NCI-H2081 treated with DMSO at 0.1 percent for 48 hours (cell line): ENCODE data around the gene IFNL1.
"Not testable (repeated sequence)": the region's sequence is repeated elsewhere in the genome, so short reads cannot be mapped to it uniquely, and the experiment has no call there.

ENCODE experiments used
- DNase-seq: peaks from one replicate; lab custom pipeline; 2025; lab: John Stamatoyannopoulos, UW

The IFNL1 gene

GRCh38 chr19:39332738-39333137, 36.5 kb downstream of the IFNL1 start:
- not testable (repeated sequence) for DNase-seq

GRCh38 chr19:39333507-39333906, 37.3 kb downstream of the IFNL1 start:
- no peak for DNase-seq

- no peak for DNase-seq
These were observed 38.3 kb downstream of the IFNL1 start for GRCh38 chr19:39334444-39334976.

GRCh38 chr19:39335168-39335548, 39.0 kb downstream of the IFNL1 start:
- DNase-seq, result no peak

DNA sequence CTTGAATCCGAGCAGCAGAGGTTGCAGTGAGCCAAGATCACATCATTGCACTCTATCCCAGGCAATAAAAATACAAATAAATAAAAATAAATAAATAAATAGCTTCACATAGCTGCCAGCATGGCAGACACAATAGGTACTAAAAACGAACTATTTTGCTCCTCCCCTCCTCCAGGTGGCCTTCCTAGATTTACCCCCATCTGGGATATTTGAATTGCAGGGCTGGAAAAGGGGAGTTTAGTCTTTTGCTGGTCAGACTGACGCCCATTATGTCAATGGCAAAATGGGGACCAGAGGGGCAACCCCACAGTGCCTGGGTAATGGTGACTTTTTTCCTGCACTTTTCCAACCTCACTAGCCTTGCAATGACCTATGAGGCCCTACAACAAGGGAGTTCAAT, 40.3 kb downstream of the IFNL1 start:
- no peak for DNase-seq

- no peak for DNase-seq
These were observed 43.5 kb downstream of the IFNL1 start for GRCh38 chr19:39339674-39340073.

GRCh38 chr19:39340156-39340555, 43.9 kb downstream of the IFNL1 start:
- DNase-seq, result not testable (repeated sequence)

DNA sequence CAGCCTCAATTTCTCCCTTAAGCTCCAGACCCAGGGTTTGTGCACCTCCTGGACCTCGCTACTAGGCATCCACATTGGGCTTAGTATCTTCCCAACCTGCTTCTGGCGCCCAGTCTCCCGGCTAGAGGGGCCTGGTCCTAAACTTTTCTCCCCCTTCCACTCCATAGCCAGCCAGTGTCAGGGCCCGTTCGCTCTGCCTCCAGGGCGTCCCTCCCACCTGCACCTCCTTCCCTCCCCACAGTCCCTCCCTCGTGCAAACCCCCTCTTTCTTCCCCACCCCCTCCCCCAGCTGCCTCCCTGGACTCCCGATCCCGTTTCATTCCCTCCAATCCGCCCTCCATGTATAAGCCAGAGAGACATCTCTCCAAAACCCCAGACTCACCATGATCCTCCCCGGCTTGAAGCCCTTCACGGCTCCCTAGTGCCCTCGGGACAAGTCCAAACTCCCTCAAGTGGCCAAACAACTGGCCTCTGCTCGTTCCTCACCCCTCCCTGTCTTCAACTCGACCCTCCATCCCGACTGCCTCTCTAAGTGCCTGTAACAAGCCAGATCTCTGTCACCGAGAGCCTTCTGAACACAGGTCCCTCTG, 45.0 kb downstream of the IFNL1 start:
- DNase-seq, result no peak

- peak; percentile 68 for DNase-seq
These were observed 45.8 kb downstream of the IFNL1 start, which contains the start of gene SAMD4B for GRCh38 chr19:39341719-39342604. SAMD4B (plus strand) TSS chr19:39342421; CDS start chr19:39356894, 14,473 bp downstream.

- DNase-seq, result no peak
These were observed 46.6 kb downstream of the IFNL1 start for GRCh38 chr19:39342647-39343305.

DNA sequence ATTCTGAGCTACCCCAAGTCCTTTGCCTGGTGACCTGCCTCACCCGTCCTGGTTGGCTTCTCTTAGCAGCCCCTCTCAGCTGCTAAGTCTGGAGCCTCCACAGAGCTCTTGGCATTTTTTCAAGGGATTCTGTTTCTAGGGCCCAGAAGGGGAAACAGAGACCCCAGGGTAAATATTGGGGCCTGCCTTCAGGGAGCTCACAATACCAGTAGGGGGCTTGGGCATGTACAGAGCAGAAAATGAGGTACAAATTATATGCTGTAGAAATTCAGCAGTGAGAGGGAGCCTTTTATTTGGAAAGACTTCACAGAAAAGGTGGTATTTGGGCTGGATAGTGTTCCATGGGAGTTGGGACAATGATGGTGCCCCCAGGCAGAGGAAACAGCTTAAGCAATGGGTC, 49.7 kb downstream of the IFNL1 start:
- DNase-seq, result no peak

- DNase-seq, result no peak
These were observed 51.3 kb downstream of the IFNL1 start for GRCh38 chr19:39347332-39348164.
